ENCODE measurements around the gene NUP153.

NUP153 gene

GRCh38 chr6:17580518-17581048 is 126.1 kb downstream of the NUP153 start:
- H3K4me3 Mint-ChIP-seq: peak overlapping the region; percentile 63 to 73 (median 69)
- H3K36me3 Mint-ChIP-seq (ENCODE audit: low read depth): no peaks in the 10 kb centered on the region
- no peak overlapping the region for H3K27ac Mint-ChIP-seq
- peaks cover 14% of the 10 kb centered on the region for H3K4me1 Mint-ChIP-seq
- no peaks in the 10 kb centered on the region for H3K27me3 Mint-ChIP-seq (ENCODE audit: low read depth)
- TF ChIP-seq, protein P1, sequence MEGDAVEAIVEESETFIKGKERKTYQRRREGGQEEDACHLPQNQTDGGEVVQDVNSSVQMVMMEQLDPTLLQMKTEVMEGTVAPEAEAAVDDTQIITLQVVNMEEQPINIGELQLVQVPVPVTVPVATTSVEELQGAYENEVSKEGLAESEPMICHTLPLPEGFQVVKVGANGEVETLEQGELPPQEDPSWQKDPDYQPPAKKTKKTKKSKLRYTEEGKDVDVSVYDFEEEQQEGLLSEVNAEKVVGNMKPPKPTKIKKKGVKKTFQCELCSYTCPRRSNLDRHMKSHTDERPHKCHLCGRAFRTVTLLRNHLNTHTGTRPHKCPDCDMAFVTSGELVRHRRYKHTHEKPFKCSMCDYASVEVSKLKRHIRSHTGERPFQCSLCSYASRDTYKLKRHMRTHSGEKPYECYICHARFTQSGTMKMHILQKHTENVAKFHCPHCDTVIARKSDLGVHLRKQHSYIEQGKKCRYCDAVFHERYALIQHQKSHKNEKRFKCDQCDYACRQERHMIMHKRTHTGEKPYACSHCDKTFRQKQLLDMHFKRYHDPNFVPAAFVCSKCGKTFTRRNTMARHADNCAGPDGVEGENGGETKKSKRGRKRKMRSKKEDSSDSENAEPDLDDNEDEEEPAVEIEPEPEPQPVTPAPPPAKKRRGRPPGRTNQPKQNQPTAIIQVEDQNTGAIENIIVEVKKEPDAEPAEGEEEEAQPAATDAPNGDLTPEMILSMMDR (IDR thresholded peaks at IDR 0.05; ENCODE audit: unreplicated experiment in 3 of 3): no peak
- peaks cover 14% of the 10 kb centered on the region for H3K9me3 Mint-ChIP-seq

- TF ChIP-seq, protein P1 (IDR thresholded peaks at IDR 0.05; ENCODE audit: unreplicated experiment in 3 of 3): no peak
- Mint-ChIP-seq H3K4me3 (no peak overlapping the region), H3K4me1 (no peaks in the 10 kb centered on the region), H3K27me3 (ENCODE audit: low read depth) (no peaks in the 10 kb centered on the region), H3K27ac (no peak overlapping the region), H3K36me3 (ENCODE audit: low read depth) (no peaks in the 10 kb centered on the region), H3K9me3 (peaks cover 21% of the 10 kb centered on the region)
These were observed 129.7 kb downstream of the NUP153 start for GRCh38 chr6:17577059-17577458.

DNA sequence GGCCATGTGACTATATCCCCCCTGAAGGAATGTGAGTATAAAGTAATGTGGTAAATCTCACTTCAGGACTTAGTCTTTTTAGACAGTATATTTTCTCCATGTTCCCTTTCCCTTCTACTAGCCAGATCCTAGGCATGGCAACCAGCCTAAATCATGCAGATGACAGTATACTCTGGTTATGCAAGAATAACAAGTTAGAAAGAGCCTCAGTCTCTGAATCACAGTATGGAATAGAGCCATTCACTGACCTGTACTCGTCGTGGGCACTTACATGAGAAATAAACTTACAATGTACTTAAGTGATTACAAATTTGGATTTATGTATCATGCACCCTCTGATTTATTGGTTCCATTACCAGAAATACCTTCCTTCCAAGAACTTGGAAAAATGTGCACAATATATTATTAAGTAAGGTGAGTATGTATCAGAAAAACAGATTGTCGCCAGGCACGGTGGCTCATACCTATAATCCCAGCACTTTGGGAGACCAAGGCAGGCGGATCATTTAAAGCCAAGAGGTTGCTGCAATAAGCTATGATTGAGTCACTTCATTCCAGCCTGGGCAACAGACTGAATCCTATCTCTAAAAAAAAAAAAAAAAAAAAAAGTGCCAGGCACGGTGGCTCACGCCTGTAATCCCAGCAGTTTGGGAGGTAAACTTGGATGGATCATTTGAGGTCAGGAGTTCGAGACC is 131.7 kb downstream of the NUP153 start:
- H3K4me3 Mint-ChIP-seq: no peak overlapping the region
- H3K36me3 Mint-ChIP-seq (ENCODE audit: low read depth): no peaks in the 10 kb centered on the region
- no peaks in the 10 kb centered on the region for H3K27me3 Mint-ChIP-seq (ENCODE audit: low read depth)
- peaks cover 17% of the 10 kb centered on the region for H3K9me3 Mint-ChIP-seq
- H3K27ac Mint-ChIP-seq: no peak overlapping the region
- TF ChIP-seq, protein P1 (IDR thresholded peaks at IDR 0.05; ENCODE audit: unreplicated experiment in 3 of 3): no peak
- H3K4me1 Mint-ChIP-seq: no peaks in the 10 kb centered on the region

DNA sequence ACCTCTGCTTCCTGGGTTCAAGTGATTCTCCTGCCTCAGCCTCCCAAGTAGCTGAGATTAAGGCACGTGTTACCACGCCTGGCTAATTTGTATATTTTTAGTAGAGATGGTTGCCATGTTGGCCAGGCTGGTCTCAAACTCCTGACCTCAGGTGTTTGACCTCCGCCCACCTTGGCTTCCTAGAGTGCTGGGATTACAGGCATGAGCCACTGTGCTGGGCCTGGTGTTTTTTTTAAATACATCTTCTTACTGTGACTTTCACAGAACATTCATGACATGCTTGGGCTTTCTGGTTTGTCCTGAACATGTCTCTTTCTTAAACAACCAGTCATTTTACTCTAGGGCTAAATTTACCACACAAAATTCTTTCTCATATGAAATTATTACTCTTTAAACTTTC is 141.3 kb downstream of the NUP153 start:
- Mint-ChIP-seq H3K27me3 (ENCODE audit: low read depth) (no peaks in the 10 kb centered on the region), H3K27ac (no peak overlapping the region), H3K4me3 (no peak overlapping the region), H3K36me3 (ENCODE audit: low read depth) (peaks cover 4% of the 10 kb centered on the region), H3K4me1 (no peaks in the 10 kb centered on the region), H3K9me3 (peaks cover 33% of the 10 kb centered on the region)
- TF ChIP-seq, protein P1 (IDR thresholded peaks at IDR 0.05; ENCODE audit: unreplicated experiment in 3 of 3): no peak
